ENCODE measurements around the gene VAT1L.

DNA sequence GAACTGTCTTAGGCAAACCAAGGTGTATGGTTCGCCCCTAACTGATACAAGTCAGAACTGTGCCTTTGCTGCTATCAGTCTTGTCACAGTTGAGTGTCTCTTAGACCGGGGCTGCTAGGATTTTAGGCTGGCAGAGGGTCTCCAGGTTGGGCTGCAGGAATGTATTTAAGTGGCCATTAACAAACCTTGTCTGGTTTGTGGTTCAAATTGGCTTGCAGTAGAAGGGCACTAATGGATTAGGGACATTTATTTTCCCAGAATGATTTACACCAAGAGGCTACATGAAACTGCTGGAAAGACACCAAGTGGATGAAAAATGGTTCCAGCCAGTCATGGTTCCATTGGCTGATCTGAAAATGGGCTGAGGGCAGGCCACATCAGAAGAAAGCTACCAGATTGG is 5.1 kb downstream of the VAT1L start:
- TF ChIP-seq CTCF (IDR thresholded peaks at IDR 0.05) (no peak), POLR2A (IDR thresholded peaks at IDR 0.05) (no peak)

Data from adrenal gland (tissue), 5 donors.